Measurements from ENCODE around the gene ERMP1.

Gene ERMP1

GRCh38 chr9:5767968-5768932, 64.7 kb downstream of the ERMP1 start:
- Histone ChIP-seq H3K9ac (ENCODE audit: low read length) (no peak overlapping the region), H3K27ac (ENCODE audit: low read length, poor library complexity, severe bottlenecking) (no peak overlapping the region), H4K91ac (ENCODE audit: low read length) (no peak overlapping the region), H2AK5ac (ENCODE audit: low read length, severe bottlenecking) (no peak overlapping the region), H3K4me1 (ENCODE audit: control insufficient read depth, insufficient read depth, low read depth, low read length) (no peaks in the 10 kb centered on the region), H2BK15ac (ENCODE audit: low read depth, poor library complexity, severe bottlenecking) (no peak overlapping the region), H2AFZ (ENCODE audit: low read depth, low read length) (no peak overlapping the region), H4K8ac (ENCODE audit: low read length) (no peak overlapping the region), H3K14ac (ENCODE audit: low read length in 2 of 2) (no peak overlapping the region), H2BK5ac (ENCODE audit: low read depth, low read length, poor library complexity, severe bottlenecking) (no peak overlapping the region), H3K4ac (ENCODE audit: low read depth in 1 of 2, low read length in 2 of 2) (no peak overlapping the region), H3K79me1 (replicated peaks; ENCODE audit: low read length, poor library complexity, severe bottlenecking) (peaks cover 15% of the 10 kb centered on the region), H3K18ac (ENCODE audit: low read depth in 1 of 2, low read length in 2 of 2) (no peak overlapping the region), H3K4me3 (ENCODE audit: insufficient read depth in 1 of 2, low read depth in 1 of 2, low read length in 2 of 2) (no peak overlapping the region), H2BK120ac (ENCODE audit: low read depth, low read length) (no peak overlapping the region), H3K23ac (ENCODE audit: low read length in 2 of 2) (no peak overlapping the region), H3K4me2 (ENCODE audit: low read length, poor library complexity, severe bottlenecking) (no peak overlapping the region), H2BK12ac (ENCODE audit: low read length in 2 of 2) (no peak overlapping the region), H3K27me3 (ENCODE audit: control insufficient read depth in 1 of 2, insufficient read depth in 1 of 2, low read length in 2 of 2) (no peaks in the 10 kb centered on the region), H3K9me3 (ENCODE audit: control insufficient read depth, low read length) (no peaks in the 10 kb centered on the region), H3K36me3 (ENCODE audit: control insufficient read depth in 1 of 2, insufficient read depth in 2 of 2, low read depth in 1 of 2, low read length in 2 of 2) (peaks cover 22 to 96% of the 10 kb centered on the region in 2 experiments)
- WGBS, result 71% methylated on average over 1 of the region's 5 CpGs
- no peak for DNase-seq

- Histone ChIP-seq H3K23ac (ENCODE audit: low read length in 2 of 2) (no peak overlapping the region), H2AK5ac (ENCODE audit: low read length, severe bottlenecking) (no peak overlapping the region), H3K4me3 (ENCODE audit: insufficient read depth in 1 of 2, low read depth in 1 of 2, low read length in 2 of 2) (no peak overlapping the region), H3K9ac (ENCODE audit: low read length) (no peak overlapping the region), H3K14ac (ENCODE audit: low read length in 2 of 2) (no peak overlapping the region), H2AFZ (ENCODE audit: low read depth, low read length) (no peak overlapping the region), H3K9me3 (ENCODE audit: control insufficient read depth, low read length) (no peaks in the 10 kb centered on the region), H3K79me1 (replicated peaks; ENCODE audit: low read length, poor library complexity, severe bottlenecking) (peaks cover 13% of the 10 kb centered on the region), H2BK5ac (ENCODE audit: low read depth, low read length, poor library complexity, severe bottlenecking) (no peak overlapping the region), H3K18ac (ENCODE audit: low read depth in 1 of 2, low read length in 2 of 2) (no peak overlapping the region), H2BK12ac (ENCODE audit: low read length in 2 of 2) (no peak overlapping the region), H4K8ac (ENCODE audit: low read length) (no peak overlapping the region), H2BK15ac (ENCODE audit: low read depth, poor library complexity, severe bottlenecking) (no peak overlapping the region), H3K27ac (ENCODE audit: low read length, poor library complexity, severe bottlenecking) (no peak overlapping the region), H3K27me3 (ENCODE audit: control insufficient read depth in 1 of 2, insufficient read depth in 1 of 2, low read length in 2 of 2) (no peaks in the 10 kb centered on the region), H3K4me2 (ENCODE audit: low read length, poor library complexity, severe bottlenecking) (no peak overlapping the region), H3K4ac (ENCODE audit: low read depth in 1 of 2, low read length in 2 of 2) (no peak overlapping the region), H3K36me3 (ENCODE audit: control insufficient read depth in 1 of 2, insufficient read depth in 2 of 2, low read depth in 1 of 2, low read length in 2 of 2) (peaks cover 25 to 95% of the 10 kb centered on the region in 2 experiments), H4K91ac (ENCODE audit: low read length) (no peak overlapping the region), H3K4me1 (ENCODE audit: control insufficient read depth, insufficient read depth, low read depth, low read length) (no peaks in the 10 kb centered on the region), H2BK120ac (ENCODE audit: low read depth, low read length) (no peak overlapping the region)
- WGBS, result no CpG with 5 or more reads among the region's 1 CpG
- DNase-seq, result no peak
Measured at GRCh38 chr9:5764130-5764868, 68.6 kb downstream of the ERMP1 start.

- H3K9me3 ChIP-seq (ENCODE audit: control insufficient read depth, low read length), result no peaks in the 10 kb centered on the region
- H3K27ac ChIP-seq (ENCODE audit: low read length, poor library complexity, severe bottlenecking), result no peak overlapping the region
- no peak overlapping the region for H2AK5ac ChIP-seq (ENCODE audit: low read length, severe bottlenecking)
- no peak for DNase-seq
- no peak overlapping the region for H3K9ac ChIP-seq (ENCODE audit: low read length)
- no peaks in the 10 kb centered on the region for H3K4me1 ChIP-seq (ENCODE audit: control insufficient read depth, insufficient read depth, low read depth, low read length)
- WGBS, result 95% methylated on average over 4 of the region's 4 CpGs
- no peak overlapping the region for H3K23ac ChIP-seq (ENCODE audit: low read length in 2 of 2)
- no peak overlapping the region for H2AFZ ChIP-seq (ENCODE audit: low read depth, low read length)
- H3K18ac ChIP-seq (ENCODE audit: low read depth in 1 of 2, low read length in 2 of 2), result no peak overlapping the region
- no peak overlapping the region for H2BK120ac ChIP-seq (ENCODE audit: low read depth, low read length)
- H2BK12ac ChIP-seq (ENCODE audit: low read length in 2 of 2), result no peak overlapping the region
- no peak overlapping the region for H4K8ac ChIP-seq (ENCODE audit: low read length)
- no peaks in the 10 kb centered on the region for H3K27me3 ChIP-seq (ENCODE audit: control insufficient read depth in 1 of 2, insufficient read depth in 1 of 2, low read length in 2 of 2)
- no peak overlapping the region for H3K14ac ChIP-seq (ENCODE audit: low read length in 2 of 2)
- peaks cover 9% of the 10 kb centered on the region for H3K79me1 ChIP-seq (replicated peaks; ENCODE audit: low read length, poor library complexity, severe bottlenecking)
- no peak overlapping the region for H3K4me2 ChIP-seq (ENCODE audit: low read length, poor library complexity, severe bottlenecking)
- no peak overlapping the region for H2BK5ac ChIP-seq (ENCODE audit: low read depth, low read length, poor library complexity, severe bottlenecking)
- H3K4ac ChIP-seq (ENCODE audit: low read depth in 1 of 2, low read length in 2 of 2), result no peak overlapping the region
- H4K91ac ChIP-seq (ENCODE audit: low read length), result no peak overlapping the region
- peaks cover 15 to 94% of the 10 kb centered on the region in 2 experiments for H3K36me3 ChIP-seq (ENCODE audit: control insufficient read depth in 1 of 2, insufficient read depth in 2 of 2, low read depth in 1 of 2, low read length in 2 of 2)
- H3K4me3 ChIP-seq (ENCODE audit: insufficient read depth in 1 of 2, low read depth in 1 of 2, low read length in 2 of 2), result no peak overlapping the region
- no peak overlapping the region for H2BK15ac ChIP-seq (ENCODE audit: low read depth, poor library complexity, severe bottlenecking)
Measured at GRCh38 chr9:5762421-5762820, 70.5 kb downstream of the ERMP1 start.

- Histone ChIP-seq H3K4me2 (ENCODE audit: low read length, poor library complexity, severe bottlenecking) (no peak overlapping the region), H4K8ac (ENCODE audit: low read length) (no peak overlapping the region), H3K14ac (ENCODE audit: low read length in 2 of 2) (no peak overlapping the region), H3K79me1 (replicated peaks; ENCODE audit: low read length, poor library complexity, severe bottlenecking) (peaks cover 8% of the 10 kb centered on the region), H3K9ac (ENCODE audit: low read length) (no peak overlapping the region), H3K9me3 (ENCODE audit: control insufficient read depth, low read length) (no peaks in the 10 kb centered on the region), H2BK15ac (ENCODE audit: low read depth, poor library complexity, severe bottlenecking) (no peak overlapping the region), H3K23ac (ENCODE audit: low read length in 2 of 2) (no peak overlapping the region), H4K91ac (ENCODE audit: low read length) (no peak overlapping the region), H3K27ac (ENCODE audit: low read length, poor library complexity, severe bottlenecking) (no peak overlapping the region), H3K4me1 (ENCODE audit: control insufficient read depth, insufficient read depth, low read depth, low read length) (no peaks in the 10 kb centered on the region), H3K27me3 (ENCODE audit: control insufficient read depth in 1 of 2, insufficient read depth in 1 of 2, low read length in 2 of 2) (no peaks in the 10 kb centered on the region), H2AFZ (ENCODE audit: low read depth, low read length) (no peak overlapping the region), H3K18ac (ENCODE audit: low read depth in 1 of 2, low read length in 2 of 2) (no peak overlapping the region), H2BK120ac (ENCODE audit: low read depth, low read length) (no peak overlapping the region), H3K4ac (ENCODE audit: low read depth in 1 of 2, low read length in 2 of 2) (no peak overlapping the region), H3K4me3 (ENCODE audit: insufficient read depth in 1 of 2, low read depth in 1 of 2, low read length in 2 of 2) (no peak overlapping the region), H2BK12ac (ENCODE audit: low read length in 2 of 2) (no peak overlapping the region), H2AK5ac (ENCODE audit: low read length, severe bottlenecking) (no peak overlapping the region), H2BK5ac (ENCODE audit: low read depth, low read length, poor library complexity, severe bottlenecking) (no peak overlapping the region), H3K36me3 (ENCODE audit: control insufficient read depth in 1 of 2, insufficient read depth in 2 of 2, low read depth in 1 of 2, low read length in 2 of 2) (peaks cover 11 to 90% of the 10 kb centered on the region in 2 experiments)
- WGBS, result no CpG with 5 or more reads among the region's 1 CpG
- no peak for DNase-seq
Measured at GRCh38 chr9:5760338-5760737, 72.6 kb downstream of the ERMP1 start.

Measured in mesenchymal stem cell (in vitro differentiated cells and primary cell).